ENCODE data around the gene SRGAP3. TPM values are rescaled to one million over a fixed set of nuclear protein-coding genes. Genes with fewer than 3 reads are reported as not detected.
A peak's percentile ranks its signal among the peaks of the same experiment; 100 is the strongest.

The SRGAP3 gene
- total RNA-seq, 2 experiments from 2014 or later = 1.2 to 1.5 TPM

- ChIA-PET POLR2A (no interaction called here), CTCF (interaction anchor here (0.9 kb wide), 1 partner anchor 14 kb away, joined by 3 read pairs; no protein-coding TSS in a partner anchor)
- DNase-seq = no peak
- ATAC-seq = peak; percentile 12
- Mint-ChIP-seq H3K4me1 (peaks cover 3% of the 10 kb centered on the region), H3K36me3 (ENCODE audit: low read depth) (no peaks in the 10 kb centered on the region), H3K27me3 (peaks cover 16% of the 10 kb centered on the region), H3K9me3 (ENCODE audit: low read depth) (no peaks in the 10 kb centered on the region), H3K27ac (no peak overlapping the region), H3K4me3 (no peak overlapping the region)
- intact Hi-C loops (cut with DNase I, micrococcal nuclease) = no loop called here
Observed at GRCh38 chr3:9135526-9135925, 113.9 kb downstream of the SRGAP3 start.

DNA sequence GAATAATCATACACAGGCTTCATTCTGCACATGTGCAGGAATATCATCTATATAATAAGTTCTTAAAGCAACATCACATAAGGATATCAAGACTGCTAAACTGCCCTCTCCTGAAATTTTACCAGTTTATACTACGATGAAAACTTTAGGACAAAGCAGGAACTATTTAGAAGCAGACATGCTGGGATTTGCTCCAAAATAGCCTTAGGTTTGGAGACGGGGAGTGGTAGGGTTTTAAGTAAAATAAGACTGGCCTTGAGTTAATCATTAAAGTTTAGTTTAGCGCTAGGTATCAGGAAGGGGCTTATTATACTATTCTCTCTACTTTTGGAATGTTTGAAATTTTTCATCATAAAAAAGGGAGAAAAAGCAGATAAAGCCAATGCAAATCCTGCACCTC, 115.8 kb downstream of the SRGAP3 start:
- Mint-ChIP-seq H3K27me3 (peaks cover 13% of the 10 kb centered on the region), H3K9me3 (ENCODE audit: low read depth) (no peaks in the 10 kb centered on the region), H3K36me3 (ENCODE audit: low read depth) (no peaks in the 10 kb centered on the region), H3K4me1 (peaks cover 3% of the 10 kb centered on the region), H3K4me3 (no peak overlapping the region), H3K27ac (no peak overlapping the region)
- ChIA-PET CTCF (no interaction called here), POLR2A (no interaction called here)
- intact Hi-C loops (cut with DNase I, micrococcal nuclease) = no loop called here
- DNase-seq (no peak), ATAC-seq (no peak)

DNA sequence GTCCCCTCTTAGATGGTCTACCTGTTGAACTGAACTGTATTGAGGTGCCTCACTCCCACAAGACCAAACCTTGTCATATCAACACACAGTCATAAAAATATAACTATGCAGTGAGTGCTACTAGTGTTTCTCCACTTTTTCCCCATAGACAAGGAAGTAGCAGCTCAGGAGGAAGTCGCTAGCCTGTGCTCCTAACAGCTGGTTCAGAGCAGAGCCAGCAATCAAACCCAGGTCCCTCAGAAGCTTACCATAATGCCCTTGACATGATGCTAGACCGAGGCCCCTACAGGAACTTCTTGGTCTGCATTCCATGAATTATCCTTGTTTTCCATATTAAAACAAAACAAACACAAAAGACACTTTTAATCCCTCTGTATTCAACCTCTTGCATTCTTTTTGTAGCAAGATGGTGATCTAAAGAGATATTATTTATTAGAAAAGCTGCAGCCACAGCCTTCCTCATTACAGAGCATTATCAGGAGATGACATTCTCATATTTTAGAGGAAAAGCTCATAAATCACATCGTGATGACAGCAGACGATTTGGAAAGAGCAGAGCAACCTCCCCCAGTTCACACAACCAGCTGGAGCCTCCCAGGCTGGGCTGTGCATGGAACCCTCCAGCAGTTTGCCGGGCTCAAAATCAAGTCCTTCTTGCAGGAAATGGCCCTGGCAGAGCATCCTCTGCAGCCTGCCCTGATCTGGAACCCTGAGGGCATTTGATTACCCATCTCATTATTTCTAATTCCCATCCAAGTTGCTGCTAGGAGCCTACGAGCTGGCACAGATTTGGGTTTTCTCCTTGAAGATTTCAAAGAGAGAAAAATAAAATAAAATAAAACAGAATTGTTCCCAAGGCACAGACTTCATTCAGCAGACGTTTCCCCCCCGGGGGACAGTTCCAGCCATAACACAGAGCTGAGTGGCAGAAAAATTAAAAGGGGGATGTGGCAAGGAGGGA, 118.8 kb downstream of the SRGAP3 start:
- ATAC-seq = no peak
- Mint-ChIP-seq H3K27me3 (peaks cover 4% of the 10 kb centered on the region), H3K4me3 (no peak overlapping the region), H3K4me1 (no peaks in the 10 kb centered on the region), H3K27ac (no peak overlapping the region), H3K36me3 (ENCODE audit: low read depth) (no peaks in the 10 kb centered on the region), H3K9me3 (ENCODE audit: low read depth) (no peaks in the 10 kb centered on the region)
- ChIA-PET CTCF (interaction anchor here (0.6 kb wide), 1 partner anchor 1227 kb away, joined by 3 read pairs; no protein-coding TSS in a partner anchor), POLR2A (no interaction called here)
- intact Hi-C loops (cut with DNase I, micrococcal nuclease) = no loop called here
- DNase-seq = no peak

DNA sequence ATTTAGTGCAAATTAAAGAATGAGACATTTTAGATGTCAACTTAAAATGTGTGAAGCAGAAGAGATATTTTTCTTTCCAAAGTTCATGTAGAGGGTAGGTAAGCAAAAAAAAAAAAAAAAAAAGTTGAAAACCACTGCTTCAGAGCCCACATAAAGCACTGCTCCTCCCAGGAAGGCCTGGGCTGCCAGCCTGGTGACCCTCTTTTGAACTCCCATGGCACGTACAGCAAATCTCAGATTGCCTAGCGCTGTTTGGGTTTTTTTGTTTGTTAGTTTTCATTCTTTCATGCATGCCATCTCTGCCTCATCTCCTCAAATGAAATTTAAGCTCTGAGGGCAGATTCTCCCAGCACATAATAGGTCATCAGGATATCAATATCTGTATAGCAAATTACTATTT, 120.1 kb downstream of the SRGAP3 start:
- H3K9me3 Mint-ChIP-seq (ENCODE audit: low read depth) = no peaks in the 10 kb centered on the region
- intact Hi-C loops (cut with DNase I, micrococcal nuclease) = no loop called here
- DNase-seq (no peak), ATAC-seq (no peak)
- POLR2A ChIA-PET = no interaction called here
- CTCF ChIA-PET = no interaction called here
- H3K27me3 Mint-ChIP-seq = no peaks in the 10 kb centered on the region
- H3K36me3 Mint-ChIP-seq (ENCODE audit: low read depth) = no peaks in the 10 kb centered on the region
- H3K27ac Mint-ChIP-seq = no peak overlapping the region
- no peak overlapping the region for H3K4me3 Mint-ChIP-seq
- H3K4me1 Mint-ChIP-seq = no peaks in the 10 kb centered on the region

DNA sequence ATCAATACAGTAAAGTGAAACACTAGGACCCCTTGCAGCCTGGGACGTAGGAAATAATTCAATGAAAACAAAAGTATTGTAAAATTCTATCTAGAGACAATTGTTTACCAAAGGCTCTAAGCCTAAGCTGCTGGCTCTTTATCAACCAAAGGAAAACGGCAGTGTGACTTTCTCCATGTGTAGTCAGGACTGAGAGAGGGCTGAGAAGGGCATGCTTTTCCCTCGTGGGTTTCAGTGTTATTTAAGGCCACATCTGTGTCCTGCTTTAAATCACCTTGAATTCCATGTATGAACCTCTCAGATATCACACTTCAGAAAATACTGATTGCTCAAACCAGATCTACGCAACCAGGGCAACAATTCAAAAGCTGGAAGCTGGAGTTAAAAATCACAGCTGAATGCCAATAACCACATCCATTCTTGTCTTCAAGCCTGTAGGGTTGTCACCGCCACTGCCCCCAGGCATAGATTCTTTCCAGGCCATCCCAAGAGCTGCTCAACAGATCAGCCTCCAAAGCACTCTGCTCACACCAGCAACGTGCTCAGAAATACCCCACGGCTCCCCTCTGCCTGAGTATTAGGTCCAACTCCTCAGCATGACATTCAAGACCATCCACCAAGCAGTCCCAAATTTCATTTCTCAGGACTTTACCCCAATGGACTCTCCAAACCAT, 124.0 kb downstream of the SRGAP3 start:
- no peak overlapping the region for H3K4me3 Mint-ChIP-seq
- ATAC-seq = no peak
- H3K4me1 Mint-ChIP-seq = no peaks in the 10 kb centered on the region
- no peak overlapping the region for H3K27ac Mint-ChIP-seq
- intact Hi-C loops (cut with DNase I, micrococcal nuclease) = no loop called here
- POLR2A ChIA-PET = no interaction called here
- CTCF ChIA-PET = no interaction called here
- H3K36me3 Mint-ChIP-seq (ENCODE audit: low read depth) = no peaks in the 10 kb centered on the region
- no peak for DNase-seq
- H3K27me3 Mint-ChIP-seq = no peaks in the 10 kb centered on the region
- H3K9me3 Mint-ChIP-seq (ENCODE audit: low read depth) = no peaks in the 10 kb centered on the region

- Mint-ChIP-seq H3K36me3 (ENCODE audit: low read depth) (no peaks in the 10 kb centered on the region), H3K27me3 (no peaks in the 10 kb centered on the region), H3K4me1 (no peaks in the 10 kb centered on the region), H3K9me3 (ENCODE audit: low read depth) (no peaks in the 10 kb centered on the region), H3K4me3 (no peak overlapping the region), H3K27ac (no peak overlapping the region)
- CTCF ChIA-PET = no interaction called here
- intact Hi-C loops (cut with DNase I, micrococcal nuclease) = no loop called here
- DNase-seq = no peak
- no peak for ATAC-seq
- POLR2A ChIA-PET = no interaction called here
Observed at GRCh38 chr3:9124730-9125129, 124.7 kb downstream of the SRGAP3 start.

- Mint-ChIP-seq H3K27me3 (no peaks in the 10 kb centered on the region), H3K27ac (no peak overlapping the region), H3K4me1 (no peaks in the 10 kb centered on the region), H3K4me3 (no peak overlapping the region), H3K36me3 (ENCODE audit: low read depth) (no peaks in the 10 kb centered on the region), H3K9me3 (ENCODE audit: low read depth) (no peaks in the 10 kb centered on the region)
- POLR2A ChIA-PET = no interaction called here
- CTCF ChIA-PET = interaction anchor here (0.6 kb wide), 1 partner anchor 17 kb away, joined by 3 read pairs; no protein-coding TSS in a partner anchor
- no peak for DNase-seq
- intact Hi-C loops (cut with DNase I, micrococcal nuclease) = no loop called here
- ATAC-seq = no peak
Observed at GRCh38 chr3:9123840-9124239, 125.6 kb downstream of the SRGAP3 start.

DNA sequence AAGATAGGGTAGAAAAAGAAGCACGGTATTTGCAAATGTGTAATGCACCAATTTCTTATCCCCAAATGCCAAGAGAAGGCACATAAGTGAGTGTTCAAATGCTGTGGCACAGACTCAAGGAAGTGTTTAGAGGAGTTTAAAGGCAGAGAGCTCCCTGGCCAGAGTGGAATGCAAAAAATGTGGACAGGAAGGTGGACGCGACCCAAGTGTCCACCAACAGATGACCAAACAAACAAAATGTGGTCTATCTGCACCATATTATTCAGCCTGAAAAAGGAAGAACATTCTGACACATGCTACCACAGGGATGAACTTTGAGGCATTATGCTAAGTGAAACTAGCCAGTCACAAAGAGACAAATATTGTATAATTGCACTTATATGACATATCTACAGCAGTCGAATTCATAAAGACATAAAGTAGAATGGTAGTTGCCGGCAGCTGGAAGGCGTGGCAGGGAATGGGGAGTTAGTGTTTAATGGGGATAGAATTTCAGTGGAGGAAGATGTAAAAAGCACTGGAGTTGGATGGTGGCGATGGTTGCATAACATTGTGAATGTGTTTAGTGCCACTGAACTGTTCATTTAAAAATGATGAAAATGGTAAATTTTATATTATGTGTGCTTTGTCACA, 126.6 kb downstream of the SRGAP3 start:
- POLR2A ChIA-PET = no interaction called here
- H3K4me1 Mint-ChIP-seq = no peaks in the 10 kb centered on the region
- H3K4me3 Mint-ChIP-seq = no peak overlapping the region
- H3K27ac Mint-ChIP-seq = no peak overlapping the region
- ATAC-seq (no peak), DNase-seq (no peak)
- no peaks in the 10 kb centered on the region for H3K36me3 Mint-ChIP-seq (ENCODE audit: low read depth)
- intact Hi-C loops (cut with DNase I, micrococcal nuclease) = no loop called here
- no peaks in the 10 kb centered on the region for H3K27me3 Mint-ChIP-seq
- no peaks in the 10 kb centered on the region for H3K9me3 Mint-ChIP-seq (ENCODE audit: low read depth)
- CTCF ChIA-PET = interaction anchor here (0.8 kb wide), 1 partner anchor 355 kb away, joined by 4 read pairs; no protein-coding TSS in a partner anchor

- DNase-seq = no peak
- Mint-ChIP-seq H3K9me3 (ENCODE audit: low read depth) (no peaks in the 10 kb centered on the region), H3K4me3 (no peak overlapping the region), H3K36me3 (ENCODE audit: low read depth) (no peaks in the 10 kb centered on the region), H3K27me3 (no peaks in the 10 kb centered on the region), H3K4me1 (no peaks in the 10 kb centered on the region), H3K27ac (no peak overlapping the region)
- ATAC-seq = no peak
- intact Hi-C loops (cut with DNase I, micrococcal nuclease) = no loop called here
- POLR2A ChIA-PET = no interaction called here
- CTCF ChIA-PET = no interaction called here
Observed at GRCh38 chr3:9121366-9122001, 128.0 kb downstream of the SRGAP3 start.

- no peaks in the 10 kb centered on the region for H3K9me3 Mint-ChIP-seq (ENCODE audit: low read depth)
- CTCF ChIA-PET = interaction anchor here (0.7 kb wide), 1 partner anchor 17 kb away, joined by 3 read pairs; no protein-coding TSS in a partner anchor
- ATAC-seq = no peak
Observed at GRCh38 chr3:9119331-9119730, 130.1 kb downstream of the SRGAP3 start.

GRCh38 chr3:9118222-9118621, 131.2 kb downstream of the SRGAP3 start:
- DNase-seq = no peak
- Mint-ChIP-seq H3K4me3 (no peak overlapping the region), H3K27ac (no peak overlapping the region), H3K9me3 (ENCODE audit: low read depth) (no peaks in the 10 kb centered on the region), H3K27me3 (no peaks in the 10 kb centered on the region), H3K36me3 (ENCODE audit: low read depth) (no peaks in the 10 kb centered on the region), H3K4me1 (no peaks in the 10 kb centered on the region)
- intact Hi-C loops (cut with DNase I, micrococcal nuclease) = no loop called here
- CTCF ChIA-PET = no interaction called here
- POLR2A ChIA-PET = no interaction called here
- ATAC-seq = no peak

More at GRCh38 chr3:9119331-9119730, 130.1 kb downstream of the SRGAP3 start:
- Mint-ChIP-seq H3K4me3 (no peak overlapping the region), H3K36me3 (ENCODE audit: low read depth) (no peaks in the 10 kb centered on the region), H3K4me1 (no peaks in the 10 kb centered on the region), H3K27ac (no peak overlapping the region), H3K27me3 (no peaks in the 10 kb centered on the region)
- intact Hi-C loops (cut with DNase I, micrococcal nuclease) = no loop called here
- no peak for DNase-seq
- POLR2A ChIA-PET = no interaction called here

Data from activated CD4-positive, alpha-beta T cell treated with anti-CD3 and anti-CD28 coated beads for 36 hours (primary cell).